ENCODE data around the gene JAGN1.
A peak's percentile ranks its signal among the peaks of the same experiment; 100 is the strongest.
"Not testable (repeated sequence)": the region's sequence is repeated elsewhere in the genome, so short reads cannot be mapped to it uniquely, and the experiment has no call there.

JAGN1 gene

GRCh38 chr3:9928158-9928557 is 37.7 kb downstream of the JAGN1 start:
- DNase-seq: no peak

- no peak for DNase-seq
Measured at GRCh38 chr3:9930804-9931418, 40.5 kb downstream of the JAGN1 start.

GRCh38 chr3:9932535-9932842 is 42.1 kb downstream of the JAGN1 start:
- DNase-seq: no peak

GRCh38 chr3:9932843-9933560 is 42.6 kb downstream of the JAGN1 start:
- peak; percentile 92 for DNase-seq

GRCh38 chr3:9933561-9934234 is 43.3 kb downstream of the JAGN1 start, which contains the start of gene CRELD1:
CRELD1 (plus strand) TSS chr3:9933834; CDS start chr3:9934439, 605 bp downstream.
- DNase-seq: peak; percentile 97

GRCh38 chr3:9934235-9934621 is 43.8 kb downstream of the JAGN1 start:
- DNase-seq: no peak

GRCh38 chr3:9934993-9935392 is 44.6 kb downstream of the JAGN1 start:
- no peak for DNase-seq

GRCh38 chr3:9935966-9936510 is 45.6 kb downstream of the JAGN1 start:
- DNase-seq: no peak

- no peak for DNase-seq
Measured at GRCh38 chr3:9937486-9938238, 47.3 kb downstream of the JAGN1 start.

- no peak for DNase-seq
Measured at GRCh38 chr3:9938966-9939365, 48.6 kb downstream of the JAGN1 start.

- DNase-seq: not testable (repeated sequence)
Measured at GRCh38 chr3:9939906-9940305, 49.5 kb downstream of the JAGN1 start.

- no peak for DNase-seq
Measured at GRCh38 chr3:9940746-9941145, 50.3 kb downstream of the JAGN1 start.

- DNase-seq: no peak
Measured at GRCh38 chr3:9942164-9942563, 51.8 kb downstream of the JAGN1 start.

GRCh38 chr3:9942934-9943690 is 52.7 kb downstream of the JAGN1 start:
- DNase-seq: no peak

Measured in activated CD4-positive, alpha-beta T cell treated with anti-CD3 and anti-CD28 coated beads, Interleukin-2, amount 50 U/mL, for 16 hours (primary cell).